OCI-LY3 (cell line): ENCODE measurements around the gene SLX4.

Source experiments
- CTCF ChIP-seq: fragments of 200-600, 300-600 bp; sonication (generic); IDR thresholded peaks from 2 replicates; pipeline ENCODE4 v1.5.1; 2014; ENCODE audit warnings: antibody characterized with exemption, low read length, low read depth
- EZH2phosphoT487 ChIP-seq: fragments of 200-600 bp; shearing (Covaris generic); IDR thresholded peaks from 2 replicates; pipeline ENCODE4 v1.6.1; 2018; ENCODE audit warnings: antibody characterized with exemption, mixed run types, low read depth

DNA sequence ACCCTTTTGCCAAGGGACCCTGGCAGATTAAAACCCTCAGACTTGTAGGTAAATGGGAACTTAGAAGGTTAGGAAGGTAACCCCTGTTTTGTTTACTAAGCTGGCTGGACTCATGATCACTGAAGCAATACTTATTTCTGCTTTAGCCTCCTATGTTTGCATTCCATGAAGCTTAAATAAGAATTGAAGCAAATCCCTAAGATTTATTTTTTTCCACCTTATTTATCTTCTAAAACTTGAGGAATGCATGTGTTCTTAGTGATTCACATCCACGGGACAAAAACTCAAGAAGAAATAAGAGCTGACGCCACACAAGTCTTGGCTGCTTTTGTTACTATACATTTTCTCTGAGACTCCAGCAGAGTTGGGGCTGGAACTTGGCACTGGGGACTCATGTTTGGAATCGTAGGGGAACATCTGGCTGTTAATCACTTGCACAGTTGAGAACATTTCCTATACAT lies 75.1 kb downstream of the SLX4 start:
- no peak for TF ChIP-seq CTCF
- TF ChIP-seq EZH2phosphoT487: no peak
